ENCODE data around the gene PITHD1. TPM values are rescaled to one million over a fixed set of nuclear protein-coding genes. Genes with fewer than 3 reads are reported as not detected.

PITHD1 gene
- total and polyA plus RNA-seq, 2 donors from 2014 or later = 40.4 to 57.7 TPM

DNA sequence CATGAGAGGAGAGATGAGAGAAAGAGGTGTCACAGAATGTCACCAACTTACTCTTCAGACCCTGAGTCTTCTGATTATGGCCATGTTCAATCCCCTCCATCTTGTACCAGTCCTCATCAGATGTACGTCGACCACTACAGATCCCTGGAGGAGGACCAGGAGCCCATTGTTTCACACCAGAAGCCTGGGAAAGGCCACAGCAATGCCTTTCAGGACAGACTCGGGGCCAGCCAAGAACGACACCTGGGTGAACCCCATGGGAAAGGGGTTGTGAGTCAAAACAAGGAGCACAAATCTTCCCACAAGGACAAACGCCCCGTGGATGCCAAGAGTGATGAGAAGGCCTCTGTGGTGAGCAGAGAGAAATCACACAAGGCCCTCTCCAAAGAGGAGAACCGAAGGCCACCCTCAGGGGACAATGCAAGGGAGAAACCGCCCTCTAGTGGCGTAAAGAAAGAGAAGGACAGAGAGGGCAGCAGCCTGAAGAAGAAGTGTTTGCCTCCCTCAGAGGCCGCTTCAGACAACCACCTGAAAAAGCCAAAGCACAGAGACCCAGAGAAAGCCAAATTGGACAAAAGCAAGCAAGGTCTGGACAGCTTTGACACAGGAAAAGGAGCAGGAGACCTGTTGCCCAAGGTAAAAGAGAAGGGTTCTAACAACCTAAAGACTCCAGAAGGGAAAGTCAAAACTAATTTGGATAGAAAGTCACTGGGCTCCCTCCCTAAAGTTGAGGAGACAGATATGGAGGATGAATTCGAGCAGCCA, 27.0 kb upstream of the PITHD1 start:
- Histone ChIP-seq H3K36me3 (ENCODE audit: control insufficient read depth in 2 of 3, insufficient read depth in 3 of 3, low read length in 3 of 3) (peaks cover 13 to 64% (median 47%) of the 10 kb centered on the region in 3 donors), H3K9me3 (ENCODE audit: control insufficient read depth in 2 of 3, insufficient read depth in 1 of 3, low read length in 3 of 3) (no peaks in the 10 kb centered on the region), H3K27me3 (ENCODE audit: control insufficient read depth, insufficient read depth, low read length) (no peaks in the 10 kb centered on the region), H3K9ac (ENCODE audit: low read length in 3 of 3) (no peak overlapping the region), H3K4me3 (ENCODE audit: low read length in 3 of 3) (no peak overlapping the region), H3K27ac (ENCODE audit: low read depth in 2 of 2, low read length in 2 of 2) (no peak overlapping the region), H3K4me1 (ENCODE audit: control insufficient read depth in 2 of 3, insufficient read depth in 2 of 3, low read depth in 1 of 3, low read length in 3 of 3) (no peaks in the 10 kb centered on the region)
- peak in 2 of 5 donors; percentile 38 to 60 for DNase-seq
- intact Hi-C loops (cut with DNase I) = no loop called here
- TF ChIP-seq, protein P1, sequence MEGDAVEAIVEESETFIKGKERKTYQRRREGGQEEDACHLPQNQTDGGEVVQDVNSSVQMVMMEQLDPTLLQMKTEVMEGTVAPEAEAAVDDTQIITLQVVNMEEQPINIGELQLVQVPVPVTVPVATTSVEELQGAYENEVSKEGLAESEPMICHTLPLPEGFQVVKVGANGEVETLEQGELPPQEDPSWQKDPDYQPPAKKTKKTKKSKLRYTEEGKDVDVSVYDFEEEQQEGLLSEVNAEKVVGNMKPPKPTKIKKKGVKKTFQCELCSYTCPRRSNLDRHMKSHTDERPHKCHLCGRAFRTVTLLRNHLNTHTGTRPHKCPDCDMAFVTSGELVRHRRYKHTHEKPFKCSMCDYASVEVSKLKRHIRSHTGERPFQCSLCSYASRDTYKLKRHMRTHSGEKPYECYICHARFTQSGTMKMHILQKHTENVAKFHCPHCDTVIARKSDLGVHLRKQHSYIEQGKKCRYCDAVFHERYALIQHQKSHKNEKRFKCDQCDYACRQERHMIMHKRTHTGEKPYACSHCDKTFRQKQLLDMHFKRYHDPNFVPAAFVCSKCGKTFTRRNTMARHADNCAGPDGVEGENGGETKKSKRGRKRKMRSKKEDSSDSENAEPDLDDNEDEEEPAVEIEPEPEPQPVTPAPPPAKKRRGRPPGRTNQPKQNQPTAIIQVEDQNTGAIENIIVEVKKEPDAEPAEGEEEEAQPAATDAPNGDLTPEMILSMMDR (IDR thresholded peaks at IDR 0.05; ENCODE audit: borderline replicate concordance, extremely low read depth, insufficient read depth) = peak; percentile 54
- no peak for FAIRE-seq

DNA sequence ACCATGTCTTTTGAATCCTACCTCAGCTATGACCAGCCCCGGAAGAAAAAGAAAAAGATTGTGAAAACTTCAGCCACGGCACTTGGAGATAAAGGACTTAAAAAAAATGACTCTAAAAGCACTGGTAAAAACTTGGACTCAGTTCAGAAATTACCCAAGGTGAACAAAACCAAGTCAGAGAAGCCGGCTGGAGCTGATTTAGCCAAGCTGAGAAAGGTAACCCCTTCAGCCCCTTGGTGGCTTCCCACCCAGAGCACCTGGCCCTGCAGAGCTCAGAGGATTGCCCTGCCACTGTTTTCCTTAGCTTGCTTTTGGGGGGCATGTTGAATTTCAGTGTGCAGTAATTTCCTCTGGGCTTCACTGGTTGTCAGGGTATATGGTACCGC, 26.4 kb upstream of the PITHD1 start:
- H3K4me1 ChIP-seq (ENCODE audit: control insufficient read depth in 2 of 3, insufficient read depth in 2 of 3, low read depth in 1 of 3, low read length in 3 of 3) = no peaks in the 10 kb centered on the region
- no peak overlapping the region for H3K9ac ChIP-seq (ENCODE audit: low read length in 3 of 3)
- FAIRE-seq (no peak), DNase-seq (no peak)
- TF ChIP-seq, protein P1 (IDR thresholded peaks at IDR 0.05; ENCODE audit: borderline replicate concordance, extremely low read depth, insufficient read depth) = no peak
- H3K9me3 ChIP-seq (ENCODE audit: control insufficient read depth in 2 of 3, insufficient read depth in 1 of 3, low read length in 3 of 3) = no peaks in the 10 kb centered on the region
- H3K27me3 ChIP-seq (ENCODE audit: control insufficient read depth, insufficient read depth, low read length) = no peaks in the 10 kb centered on the region
- no peak overlapping the region for H3K27ac ChIP-seq (ENCODE audit: low read depth in 2 of 2, low read length in 2 of 2)
- H3K4me3 ChIP-seq (ENCODE audit: low read length in 3 of 3) = no peak overlapping the region
- intact Hi-C loops (cut with DNase I) = no loop called here
- peaks cover 13 to 70% (median 52%) of the 10 kb centered on the region in 3 donors for H3K36me3 ChIP-seq (ENCODE audit: control insufficient read depth in 2 of 3, insufficient read depth in 3 of 3, low read length in 3 of 3)

DNA sequence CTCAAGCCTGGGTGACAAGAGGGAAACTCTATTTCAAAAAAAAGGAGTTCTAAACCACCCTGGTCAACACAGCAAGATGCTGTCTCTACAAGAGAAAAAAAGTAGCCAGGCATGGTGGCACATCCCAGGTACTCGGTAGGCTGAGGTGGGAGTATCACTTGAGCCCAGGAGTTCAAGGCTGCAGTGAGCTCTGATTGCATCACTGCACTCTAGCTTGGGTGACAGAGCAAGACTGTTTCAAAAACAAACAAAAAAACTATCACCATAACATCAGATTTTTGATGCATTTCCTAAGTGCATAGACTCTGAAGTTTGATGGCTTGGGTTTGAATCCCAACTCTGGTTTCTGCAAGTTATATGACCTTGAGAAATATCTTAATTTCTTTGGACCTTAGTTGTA, 25.3 kb upstream of the PITHD1 start:
- FAIRE-seq = no peak
- intact Hi-C loops (cut with DNase I) = no loop called here
- Histone ChIP-seq H3K4me3 (ENCODE audit: low read length in 3 of 3) (no peak overlapping the region), H3K9me3 (ENCODE audit: control insufficient read depth in 2 of 3, insufficient read depth in 1 of 3, low read length in 3 of 3) (no peaks in the 10 kb centered on the region), H3K4me1 (ENCODE audit: control insufficient read depth in 2 of 3, insufficient read depth in 2 of 3, low read depth in 1 of 3, low read length in 3 of 3) (no peaks in the 10 kb centered on the region), H3K27me3 (ENCODE audit: control insufficient read depth, insufficient read depth, low read length) (no peaks in the 10 kb centered on the region), H3K27ac (ENCODE audit: low read depth in 2 of 2, low read length in 2 of 2) (no peak overlapping the region), H3K36me3 (ENCODE audit: control insufficient read depth in 2 of 3, insufficient read depth in 3 of 3, low read length in 3 of 3) (peaks cover 13 to 75% (median 56%) of the 10 kb centered on the region in 3 donors), H3K9ac (ENCODE audit: low read length in 3 of 3) (no peak overlapping the region)
- TF ChIP-seq, protein P1 (IDR thresholded peaks at IDR 0.05; ENCODE audit: borderline replicate concordance, extremely low read depth, insufficient read depth) = no peak
- no peak for DNase-seq
